HepG2 (cell line): ENCODE results near the gene CEP128. TPM values are rescaled to one million over a fixed set of nuclear protein-coding genes. Genes with fewer than 3 reads are reported as not detected.

Experiments used
- ARNTL ChIP-seq: sonication (generic); formaldehyde crosslinking; IDR thresholded peaks from 2 replicates; pipeline ENCODE4 v1.4.0; 2020; ENCODE audit warnings: mild to moderate bottlenecking, missing genetic modification reagents
- CEBPG ChIP-seq: IDR thresholded peaks from 2 replicates; pipeline ENCODE4 v1.6.1; 2016
- CENPT ChIP-seq: sonication (generic); formaldehyde crosslinking; IDR thresholded peaks from 2 replicates; pipeline ENCODE4 v1.8.0; 2022; ENCODE audit warnings: low read depth, mild to moderate bottlenecking, moderate library complexity, missing genetic modification reagents
- GATAD2A ChIP-seq: IDR thresholded peaks from 2 replicates; pipeline ENCODE4 v1.6.1; 2016
- GFI1 ChIP-seq: sonication (generic); formaldehyde crosslinking; IDR thresholded peaks from 2 replicates; pipeline ENCODE4 v1.5.0; 2020; ENCODE audit warnings: missing genetic modification reagents, mild to moderate bottlenecking, borderline replicate concordance
- NCOA2 ChIP-seq: sonication (generic); formaldehyde crosslinking; IDR thresholded peaks from 2 replicates; pipeline ENCODE4 v1.8.0; 2022; ENCODE audit warnings: inconsistent platforms
- NONO ChIP-seq, 2 experiments: fragments of 450-650 bp in 1 of 2; sonication (generic) in 1 of 2; formaldehyde crosslinking in 1 of 2; IDR thresholded peaks in 1 of 2; conservative IDR thresholded peaks in 1 of 2; 2 replicates each; pipeline versions ENCODE4 v1.6.1 to v1.8.0; 2017 to 2022; ENCODE audit warnings: mild to moderate bottlenecking in 1 of 2, missing genetic modification reagents in 1 of 2, moderate library complexity in 1 of 2
- RARG ChIP-seq: sonication (generic); formaldehyde crosslinking; IDR thresholded peaks from 2 replicates; pipeline ENCODE4 v1.4.0; 2020; ENCODE audit warnings: low read depth, mild to moderate bottlenecking, missing genetic modification reagents
- RXRB ChIP-seq: IDR thresholded peaks from 2 replicates; pipeline ENCODE4 v1.6.1; 2016; ENCODE audit warnings: borderline replicate concordance, missing genetic modification reagents, missing compliant biosample characterization
- TOE1 ChIP-seq: sonication (generic); formaldehyde crosslinking; IDR thresholded peaks from 2 replicates; pipeline ENCODE4 v1.4.0; 2020; ENCODE audit warnings: mild to moderate bottlenecking, missing genetic modification reagents
- ZBTB10 ChIP-seq: sonication (generic); formaldehyde crosslinking; IDR thresholded peaks from 2 replicates; pipeline ENCODE4 v1.4.0; 2020; ENCODE audit warnings: missing genetic modification reagents, borderline replicate concordance
- ZNF205 ChIP-seq: IDR thresholded peaks from 2 replicates; pipeline ENCODE4 v1.6.1; 2018; ENCODE audit warnings: missing biosample characterization, missing genetic modification reagents
- ZNF292 ChIP-seq: sonication (generic); formaldehyde crosslinking; IDR thresholded peaks from 2 replicates; pipeline ENCODE4 v1.8.1; 2022; ENCODE audit warnings: mild to moderate bottlenecking, low read depth, missing genetic modification reagents, borderline replicate concordance
- ZNF317 ChIP-seq: sonication (generic); formaldehyde crosslinking; IDR thresholded peaks from 2 replicates; pipeline ENCODE4 v1.5.0; 2020; ENCODE audit warnings: mild to moderate bottlenecking, missing genetic modification reagents
- ZNF33B ChIP-seq: sonication (generic); formaldehyde crosslinking; IDR thresholded peaks from 2 replicates; pipeline ENCODE4 v1.5.1; 2020; ENCODE audit warnings: mild to moderate bottlenecking, missing genetic modification reagents
- ZNF670 ChIP-seq: sonication (generic); formaldehyde crosslinking; IDR thresholded peaks from 2 replicates; pipeline ENCODE4 v1.8.0; 2022; ENCODE audit warnings: mild to moderate bottlenecking, missing genetic modification reagents, borderline replicate concordance
- polyA plus RNA-seq, 8 experiments: library from polyadenylated mRNA; depleted of rRNA in 3 of 8; stranded (reverse) in 7 of 8; unstranded in 1 of 8; fragments of >200 nt; fragmentation: Illumina TruSeq in 4 of 8; extraction: Trizol in 4 of 8; gene quantifications; 2 replicates each; pipeline versions ENCODE4 v1.2.1 to v1.2.3, GENCODE V29; 2011 to 2016; ENCODE audit warnings: low read depth in 4 of 8, missing spikeins in 1 of 8, mixed read lengths in 1 of 8; ENCODE audit not compliant: insufficient read depth in 1 of 8
- total RNA-seq, 5 experiments: library from RNA; depleted of rRNA; stranded (reverse); fragments of >200 nt; fragmentation: Illumina TruSeq; extraction: Trizol; gene quantifications; 2 replicates each; pipeline ENCODE4 v1.2.3, GENCODE V29; 2016; ENCODE audit warnings: low read depth in 1 of 5
- TF ChIP-seq, protein P1 (sequence below): sonication (generic); formaldehyde crosslinking; IDR thresholded peaks from 2 replicates; pipeline ENCODE4 v1.4.0; 2020; ENCODE audit warnings: mild to moderate bottlenecking, missing genetic modification reagents
- TF ChIP-seq, protein P2 (sequence below): sonication (generic); formaldehyde crosslinking; IDR thresholded peaks from 2 replicates; pipeline ENCODE4 v1.4.0; 2020; ENCODE audit warnings: missing genetic modification reagents
- TF ChIP-seq, protein P3 (sequence below): IDR thresholded peaks from 2 replicates; pipeline ENCODE4 v1.6.1; 2016; ENCODE audit warnings: missing compliant biosample characterization, missing genetic modification reagents, borderline replicate concordance
- TF ChIP-seq, protein P4 (sequence below): sonication (generic); formaldehyde crosslinking; IDR thresholded peaks from 2 replicates; pipeline ENCODE4 v1.8.1; 2022; ENCODE audit warnings: mild to moderate bottlenecking, missing genetic modification reagents

Gene CEP128
- total and polyA plus RNA-seq, 2 of the 13 experiments (the other 11 are each of a cell fraction or from before 2014, with no cell fraction given), result 1.3 to 7.5 TPM

DNA sequence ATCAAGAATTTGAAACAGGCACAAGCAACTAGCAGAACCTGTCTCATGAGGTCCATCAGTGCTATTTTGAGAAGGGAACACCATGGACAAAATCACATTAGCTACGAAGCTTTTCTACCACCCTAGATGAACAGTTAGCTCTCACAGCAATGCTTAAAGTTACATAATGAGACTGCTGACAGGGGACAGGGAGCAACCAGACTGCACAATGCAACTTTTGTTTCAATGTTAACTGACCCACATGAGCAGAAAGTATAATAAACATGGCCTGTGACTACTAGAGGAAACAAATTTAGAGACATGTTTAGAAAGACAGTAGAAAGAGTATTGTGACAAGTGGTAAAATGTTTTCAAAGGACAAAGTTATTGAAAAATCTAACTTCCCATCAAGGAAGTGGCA is 282.8 kb downstream of the CEP128 start (continued):
- TF ChIP-seq ZBTB10 (no peak), GATAD2A (CRISPR knock-in tag) (peak; percentile 63; the same call in 1 of the 2 replicates), ZNF670 (no peak), ZNF33B (CRISPR knock-in tag) (no peak), RXRB (CRISPR knock-in tag) (peak; percentile 61; the same call in 1 of the 2 replicates), NONO (IDR thresholded peaks at IDR 0.05) (no peak), NONO (CRISPR knock-in tag; conservative IDR thresholded peaks at IDR 0.05) (no peak), ZNF317 (CRISPR knock-in tag) (0 out of 2 replicates have a peak, but pooled peaks have one; percentile 37), ARNTL (CRISPR knock-in tag) (peak; percentile 40; the same call in 1 of the 2 replicates), GFI1 (CRISPR knock-in tag) (no peak), NCOA2 (CRISPR knock-in tag) (peak; percentile 9; the same call in 1 of the 2 replicates), CEBPG (CRISPR knock-in tag) (peak; percentile 78), RARG (no peak), ZNF292 (peak; percentile 92; the same call in 1 of the 2 replicates), ZNF205 (peak; percentile 73; the same call in 1 of the 2 replicates), TOE1 (no peak), CENPT (CRISPR knock-in tag) (no peak)
- TF ChIP-seq, protein P1, sequence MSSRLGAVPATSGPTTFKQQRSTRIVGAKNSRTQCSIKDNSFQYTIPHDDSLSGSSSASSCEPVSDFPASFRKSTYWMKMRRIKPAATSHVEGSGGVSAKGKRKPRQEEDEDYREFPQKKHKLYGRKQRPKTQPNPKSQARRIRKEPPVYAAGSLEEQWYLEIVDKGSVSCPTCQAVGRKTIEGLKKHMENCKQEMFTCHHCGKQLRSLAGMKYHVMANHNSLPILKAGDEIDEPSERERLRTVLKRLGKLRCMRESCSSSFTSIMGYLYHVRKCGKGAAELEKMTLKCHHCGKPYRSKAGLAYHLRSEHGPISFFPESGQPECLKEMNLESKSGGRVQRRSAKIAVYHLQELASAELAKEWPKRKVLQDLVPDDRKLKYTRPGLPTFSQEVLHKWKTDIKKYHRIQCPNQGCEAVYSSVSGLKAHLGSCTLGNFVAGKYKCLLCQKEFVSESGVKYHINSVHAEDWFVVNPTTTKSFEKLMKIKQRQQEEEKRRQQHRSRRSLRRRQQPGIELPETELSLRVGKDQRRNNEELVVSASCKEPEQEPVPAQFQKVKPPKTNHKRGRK (CRISPR knock-in tag), result no peak
- TF ChIP-seq, protein P2, sequence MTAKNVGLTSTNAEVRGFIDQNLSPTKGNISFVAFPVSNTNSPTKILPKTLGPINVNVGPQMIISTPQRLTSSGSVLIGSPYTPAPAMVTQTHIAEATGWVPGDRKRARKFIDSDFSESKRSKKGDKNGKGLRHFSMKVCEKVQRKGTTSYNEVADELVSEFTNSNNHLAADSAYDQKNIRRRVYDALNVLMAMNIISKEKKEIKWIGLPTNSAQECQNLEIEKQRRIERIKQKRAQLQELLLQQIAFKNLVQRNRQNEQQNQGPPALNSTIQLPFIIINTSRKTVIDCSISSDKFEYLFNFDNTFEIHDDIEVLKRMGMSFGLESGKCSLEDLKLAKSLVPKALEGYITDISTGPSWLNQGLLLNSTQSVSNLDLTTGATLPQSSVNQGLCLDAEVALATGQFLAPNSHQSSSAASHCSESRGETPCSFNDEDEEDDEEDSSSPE (CRISPR knock-in tag), result no peak
- TF ChIP-seq, protein P3, sequence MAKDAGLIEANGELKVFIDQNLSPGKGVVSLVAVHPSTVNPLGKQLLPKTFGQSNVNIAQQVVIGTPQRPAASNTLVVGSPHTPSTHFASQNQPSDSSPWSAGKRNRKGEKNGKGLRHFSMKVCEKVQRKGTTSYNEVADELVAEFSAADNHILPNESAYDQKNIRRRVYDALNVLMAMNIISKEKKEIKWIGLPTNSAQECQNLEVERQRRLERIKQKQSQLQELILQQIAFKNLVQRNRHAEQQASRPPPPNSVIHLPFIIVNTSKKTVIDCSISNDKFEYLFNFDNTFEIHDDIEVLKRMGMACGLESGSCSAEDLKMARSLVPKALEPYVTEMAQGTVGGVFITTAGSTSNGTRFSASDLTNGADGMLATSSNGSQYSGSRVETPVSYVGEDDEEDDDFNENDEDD (CRISPR knock-in tag), result no peak
- TF ChIP-seq, protein P4, sequence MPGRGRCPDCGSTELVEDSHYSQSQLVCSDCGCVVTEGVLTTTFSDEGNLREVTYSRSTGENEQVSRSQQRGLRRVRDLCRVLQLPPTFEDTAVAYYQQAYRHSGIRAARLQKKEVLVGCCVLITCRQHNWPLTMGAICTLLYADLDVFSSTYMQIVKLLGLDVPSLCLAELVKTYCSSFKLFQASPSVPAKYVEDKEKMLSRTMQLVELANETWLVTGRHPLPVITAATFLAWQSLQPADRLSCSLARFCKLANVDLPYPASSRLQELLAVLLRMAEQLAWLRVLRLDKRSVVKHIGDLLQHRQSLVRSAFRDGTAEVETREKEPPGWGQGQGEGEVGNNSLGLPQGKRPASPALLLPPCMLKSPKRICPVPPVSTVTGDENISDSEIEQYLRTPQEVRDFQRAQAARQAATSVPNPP (CRISPR knock-in tag), result no peak
